CMK (cell line): ENCODE measurements around the gene TGFB2.

Experiments used
- DNase-seq: peaks from one replicate; pipeline ENCODE4 v3.0.0-alpha.2; 2010; ENCODE audit warnings: low read depth

Gene TGFB2

DNA sequence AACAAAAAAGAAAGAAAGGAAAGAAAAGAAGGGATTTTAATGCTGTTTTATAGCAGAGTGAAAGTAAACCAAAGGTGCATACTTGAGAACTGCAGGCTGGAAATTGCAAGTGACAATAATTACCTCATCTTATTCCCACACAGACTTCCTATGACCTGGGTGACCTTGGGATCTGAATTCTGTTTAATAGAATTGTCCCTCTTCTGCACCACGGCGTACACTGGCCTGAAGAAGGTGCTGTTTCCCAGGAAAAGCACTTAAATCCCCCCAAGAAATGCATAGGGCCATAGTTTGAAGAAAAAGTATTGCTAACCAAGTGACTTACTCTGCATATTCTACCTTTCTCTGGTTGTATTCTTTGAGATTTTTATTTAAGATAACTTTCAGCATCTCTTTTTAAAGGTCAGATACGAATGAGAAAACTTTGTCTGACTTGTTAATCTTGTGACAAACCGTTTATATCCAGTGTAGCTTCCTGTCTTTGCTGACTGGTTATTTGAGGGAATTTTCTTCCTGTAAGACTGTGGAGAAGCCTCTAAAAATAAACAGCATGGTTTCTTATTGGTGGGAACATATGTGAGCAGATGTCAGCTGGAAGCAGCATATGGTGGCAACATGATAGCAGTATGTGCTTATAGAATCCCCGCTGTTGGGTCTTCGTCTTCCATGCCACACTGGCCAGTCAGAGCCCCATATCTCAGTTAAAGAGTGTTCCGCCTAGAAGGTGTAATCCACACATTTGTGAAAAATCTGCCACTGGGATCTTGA lies 16.3 kb downstream of the TGFB2 start:
- no peak for DNase-seq

DNA sequence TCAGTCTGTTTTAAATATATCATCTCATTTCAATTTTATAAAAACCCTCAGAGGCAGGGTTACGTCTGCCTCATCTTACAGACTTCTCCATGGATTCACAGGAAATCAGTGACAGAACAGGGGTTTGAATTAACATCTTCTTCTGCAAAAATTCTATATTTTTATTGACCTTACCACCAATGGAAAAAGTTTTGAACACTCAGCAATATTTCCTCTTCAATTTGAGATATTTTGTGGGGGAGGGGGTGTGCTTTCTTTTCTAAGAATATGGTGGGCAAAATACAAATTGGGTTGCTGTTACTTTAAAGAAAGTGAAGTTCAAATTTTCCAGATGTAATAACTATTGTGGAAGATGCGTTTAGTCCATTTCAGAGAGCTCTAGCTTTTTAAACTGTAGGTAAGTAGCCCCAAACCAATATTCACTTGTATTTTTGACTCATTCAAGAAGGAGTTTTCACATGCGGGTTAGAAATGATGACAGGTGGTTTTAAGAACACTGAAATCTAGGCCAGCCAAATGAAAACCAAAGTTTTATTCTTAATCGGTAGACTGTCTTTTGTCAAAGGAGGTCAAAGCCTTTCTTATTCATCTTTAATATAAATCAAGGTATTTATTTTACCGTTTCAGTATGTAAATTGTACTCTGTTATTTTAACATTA lies 17.4 kb downstream of the TGFB2 start:
- no peak for DNase-seq

DNA sequence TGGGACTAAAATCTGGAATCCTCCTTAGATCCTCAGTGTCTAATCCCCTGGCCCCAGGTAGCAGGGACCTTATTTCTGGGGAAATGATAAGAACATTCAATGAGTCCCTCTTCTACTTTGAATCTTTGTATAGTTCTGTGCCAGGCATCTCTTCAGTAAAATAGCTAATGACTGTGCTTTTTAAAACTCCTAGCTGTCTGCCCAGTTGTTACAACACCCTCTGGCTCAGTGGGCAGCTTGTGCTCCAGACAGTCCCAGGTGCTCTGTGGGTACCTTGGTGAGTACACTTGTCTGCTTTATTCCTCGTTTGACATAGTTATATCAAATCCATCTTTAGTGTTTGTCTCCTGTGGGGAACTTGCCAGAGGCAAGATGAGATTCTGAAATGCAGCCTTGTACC lies 18.0 kb downstream of the TGFB2 start:
- no peak for DNase-seq

DNA sequence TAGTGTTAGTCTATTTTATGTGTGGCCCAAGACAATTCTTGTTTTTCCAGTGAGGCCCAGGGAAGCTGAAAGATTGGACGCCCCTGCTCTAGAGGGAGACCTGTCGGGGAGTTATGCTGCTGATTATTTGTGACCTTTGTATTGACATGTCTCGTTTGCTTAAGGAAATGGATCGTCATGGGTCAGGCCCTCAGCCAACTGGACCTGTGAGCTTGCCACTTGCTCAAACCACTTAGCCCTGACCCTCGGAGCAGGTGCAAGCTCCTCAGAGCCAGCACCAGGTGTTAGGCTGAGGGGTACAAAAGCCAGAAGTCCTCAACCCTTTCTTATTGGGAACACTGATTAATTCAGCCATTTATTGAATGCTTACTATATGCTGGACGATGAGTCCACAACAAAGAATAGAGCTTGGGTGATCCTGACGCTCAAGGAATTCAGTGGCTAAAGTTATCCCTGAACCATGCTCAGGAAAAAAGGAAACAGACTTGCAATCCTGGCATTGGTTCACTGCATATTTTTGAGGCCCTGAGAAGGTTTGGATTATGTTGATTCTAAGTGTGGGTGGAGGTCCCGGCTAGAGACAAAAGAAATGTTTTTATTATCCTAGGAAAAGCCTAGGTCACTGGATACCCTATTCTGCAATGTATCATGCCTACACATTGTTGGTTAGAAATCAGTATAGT lies 19.0 kb downstream of the TGFB2 start:
- no peak for DNase-seq

DNA sequence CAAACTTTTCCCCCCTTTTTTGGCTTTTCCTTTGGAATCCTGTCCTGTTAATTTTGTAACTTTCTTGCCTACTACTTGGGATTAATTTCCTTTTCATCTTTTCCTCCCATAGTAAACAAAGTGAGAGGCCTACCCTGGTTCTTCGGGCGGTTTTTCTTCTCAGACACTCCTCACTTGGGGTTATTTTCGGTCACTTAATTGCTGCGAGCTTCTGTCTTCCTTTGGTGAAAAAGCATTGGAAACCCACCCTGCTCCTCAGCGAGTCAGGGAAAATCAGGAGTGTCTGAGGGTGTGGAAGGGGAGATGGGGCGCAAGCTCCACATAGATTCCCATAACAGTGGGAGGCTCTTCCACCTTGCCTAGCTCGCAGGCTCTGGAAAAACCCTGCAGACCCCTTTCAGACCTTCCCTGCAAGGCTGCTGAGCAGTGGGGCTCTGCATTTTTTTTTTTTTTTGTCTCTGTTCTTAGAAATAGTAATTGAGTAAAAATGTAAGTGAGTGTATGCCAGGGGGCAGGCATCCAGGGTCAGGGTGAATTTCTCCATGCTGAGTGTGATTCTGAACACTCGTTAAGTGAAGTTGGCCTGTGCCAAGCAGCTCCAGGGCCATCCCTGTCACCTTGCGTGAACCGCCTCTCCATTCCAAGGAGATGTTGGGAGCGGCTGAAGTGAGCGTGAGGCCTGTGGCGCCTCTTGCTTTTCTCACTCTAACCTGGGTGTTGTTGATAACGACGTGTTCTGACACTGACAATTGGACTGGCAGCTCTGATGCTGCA lies 20.3 kb downstream of the TGFB2 start:
- DNase-seq = no peak

DNA sequence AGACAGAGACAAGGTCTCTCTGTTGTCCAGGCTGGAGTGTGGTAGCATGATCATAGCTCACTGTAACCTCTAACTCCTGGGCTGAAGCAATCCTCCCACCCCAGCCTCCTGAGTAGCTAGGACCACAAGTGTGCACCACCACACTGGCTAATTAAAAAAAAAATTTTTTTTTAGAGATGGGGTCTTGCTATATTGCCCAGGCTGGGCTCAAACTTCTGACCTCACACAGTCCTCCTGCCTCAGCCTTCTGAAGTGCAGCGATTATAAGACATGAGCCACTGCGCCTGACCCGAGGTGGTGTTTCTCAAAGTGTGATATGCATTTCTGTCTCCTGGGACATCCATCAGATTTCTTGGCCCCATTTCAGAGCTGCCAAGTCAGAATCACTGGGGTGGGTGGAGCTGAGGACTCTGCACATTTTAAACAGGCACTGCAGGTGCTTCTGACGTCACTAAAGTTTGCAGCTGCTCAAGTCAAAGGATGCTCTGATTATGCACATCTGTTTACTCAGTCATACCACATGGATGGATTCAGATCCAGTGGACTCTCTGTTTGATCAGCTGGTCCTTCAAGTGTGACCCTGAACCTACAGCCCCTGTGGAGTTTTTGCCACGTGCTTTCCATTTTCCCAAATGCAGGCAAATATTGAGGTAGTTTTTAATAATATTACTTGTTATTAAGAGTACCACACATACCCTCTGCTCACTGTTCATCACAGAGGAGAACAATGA lies 21.4 kb downstream of the TGFB2 start:
- no peak for DNase-seq

DNA sequence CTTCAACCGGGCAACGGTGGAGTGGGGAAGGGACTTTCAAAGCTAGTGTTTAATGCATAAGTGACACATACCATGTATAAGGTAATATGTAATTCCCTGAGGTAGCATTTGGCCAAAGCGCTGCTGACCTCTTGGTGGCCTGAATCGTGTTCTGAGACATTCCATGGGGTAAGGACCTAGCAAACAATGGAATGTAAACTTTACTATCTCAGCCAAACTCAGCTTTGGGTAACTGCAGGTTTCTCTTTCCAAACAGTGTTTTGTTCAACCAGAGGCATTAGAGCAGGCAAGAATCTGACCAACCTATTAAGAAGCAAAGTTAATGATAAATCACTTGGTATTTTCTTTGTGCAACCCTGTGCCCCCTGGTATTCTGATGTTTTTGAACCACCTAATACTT lies 22.0 kb downstream of the TGFB2 start:
- DNase-seq = no peak

DNA sequence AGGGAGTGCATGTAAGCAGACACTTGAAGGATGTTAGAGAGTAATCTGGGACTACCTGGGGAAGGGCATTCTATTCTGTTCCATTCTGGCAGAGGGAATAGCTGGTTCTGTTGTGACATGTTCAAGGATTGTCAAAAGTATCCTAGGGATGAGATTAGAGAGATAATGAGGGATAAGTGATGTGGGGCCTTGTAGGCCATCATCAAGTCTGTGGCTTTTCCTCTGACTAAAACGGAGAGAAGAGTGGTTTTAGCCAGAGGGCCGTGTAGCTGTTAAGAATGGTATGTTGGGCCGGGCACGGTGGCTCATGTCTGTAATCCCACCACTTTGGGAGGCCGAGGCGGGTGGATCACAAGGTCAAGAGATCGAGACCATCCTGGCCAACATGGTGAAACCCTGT lies 23.6 kb downstream of the TGFB2 start:
- DNase-seq = no peak

DNA sequence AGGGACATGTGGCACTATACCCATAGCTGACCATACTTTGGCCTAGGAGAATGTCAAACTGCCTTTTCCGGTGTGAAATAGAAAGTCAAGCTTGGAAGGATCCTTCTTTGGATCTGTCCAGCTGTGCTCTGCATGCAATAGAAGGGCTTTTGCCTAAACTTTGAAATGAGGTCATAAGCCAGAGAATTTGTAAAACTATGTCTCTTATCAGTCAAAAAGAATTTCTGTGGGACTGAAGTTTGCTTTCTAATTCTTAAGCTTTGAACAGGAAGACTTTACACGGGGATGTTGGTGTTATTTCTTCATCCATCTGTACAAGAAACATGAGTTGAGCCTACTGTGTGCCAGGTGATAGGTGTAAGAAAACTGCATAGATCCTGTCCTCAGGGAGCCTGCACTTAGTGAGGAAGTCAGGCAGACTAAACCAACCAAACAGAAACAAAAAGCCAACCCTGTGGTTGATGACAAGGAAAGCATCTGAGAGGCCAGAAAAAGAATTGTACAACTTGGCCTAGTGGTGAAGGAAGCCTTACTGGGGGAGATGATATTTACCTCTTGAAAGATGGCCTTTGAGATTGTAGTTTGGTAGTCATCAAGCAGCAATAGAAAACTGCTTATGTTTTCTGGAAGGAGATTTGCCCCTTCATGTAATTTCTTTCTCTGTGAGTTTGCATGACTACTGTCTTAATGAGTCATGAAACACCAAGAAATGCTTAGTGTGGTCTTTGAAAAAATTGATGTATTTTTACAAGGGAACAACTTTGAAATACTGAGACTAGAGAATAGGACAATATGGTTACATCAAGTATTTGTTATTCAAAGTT lies 24.8 kb downstream of the TGFB2 start:
- no peak for DNase-seq

DNA sequence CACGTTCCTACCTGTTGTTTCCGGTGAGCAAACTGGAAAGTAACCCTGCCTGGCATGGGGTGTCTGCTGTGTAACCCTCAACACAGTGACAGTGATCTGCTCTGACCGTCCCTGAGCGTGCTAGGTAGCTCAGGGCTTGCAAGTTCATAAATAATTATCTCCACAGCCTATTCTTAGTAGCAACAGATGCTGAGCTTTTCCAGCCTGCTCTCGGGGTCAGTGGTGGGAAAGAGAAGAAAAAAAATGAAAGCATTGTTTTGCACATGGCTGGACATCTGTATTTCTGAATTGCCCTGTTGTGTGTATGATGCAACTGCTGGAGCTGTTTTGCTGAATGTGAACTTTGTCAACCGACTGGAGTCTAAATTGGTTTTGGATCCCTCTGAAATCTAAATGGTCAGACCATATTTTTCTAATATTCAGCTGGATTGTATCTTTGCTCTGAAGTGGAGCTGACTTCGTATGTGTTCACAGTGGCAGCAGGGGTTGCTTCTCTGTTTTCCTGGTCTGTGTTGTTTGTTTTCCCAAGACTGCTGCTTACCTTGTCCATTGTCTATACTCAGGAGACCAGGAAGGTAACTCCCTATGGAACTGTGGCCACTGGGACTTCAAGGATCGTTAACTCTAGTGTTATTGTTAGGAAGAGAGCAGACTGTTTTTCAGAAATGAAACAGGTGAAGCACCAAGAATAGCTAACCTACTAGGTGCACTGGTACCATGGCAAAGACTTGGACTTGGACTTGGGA lies 27.0 kb downstream of the TGFB2 start:
- DNase-seq = no peak

DNA sequence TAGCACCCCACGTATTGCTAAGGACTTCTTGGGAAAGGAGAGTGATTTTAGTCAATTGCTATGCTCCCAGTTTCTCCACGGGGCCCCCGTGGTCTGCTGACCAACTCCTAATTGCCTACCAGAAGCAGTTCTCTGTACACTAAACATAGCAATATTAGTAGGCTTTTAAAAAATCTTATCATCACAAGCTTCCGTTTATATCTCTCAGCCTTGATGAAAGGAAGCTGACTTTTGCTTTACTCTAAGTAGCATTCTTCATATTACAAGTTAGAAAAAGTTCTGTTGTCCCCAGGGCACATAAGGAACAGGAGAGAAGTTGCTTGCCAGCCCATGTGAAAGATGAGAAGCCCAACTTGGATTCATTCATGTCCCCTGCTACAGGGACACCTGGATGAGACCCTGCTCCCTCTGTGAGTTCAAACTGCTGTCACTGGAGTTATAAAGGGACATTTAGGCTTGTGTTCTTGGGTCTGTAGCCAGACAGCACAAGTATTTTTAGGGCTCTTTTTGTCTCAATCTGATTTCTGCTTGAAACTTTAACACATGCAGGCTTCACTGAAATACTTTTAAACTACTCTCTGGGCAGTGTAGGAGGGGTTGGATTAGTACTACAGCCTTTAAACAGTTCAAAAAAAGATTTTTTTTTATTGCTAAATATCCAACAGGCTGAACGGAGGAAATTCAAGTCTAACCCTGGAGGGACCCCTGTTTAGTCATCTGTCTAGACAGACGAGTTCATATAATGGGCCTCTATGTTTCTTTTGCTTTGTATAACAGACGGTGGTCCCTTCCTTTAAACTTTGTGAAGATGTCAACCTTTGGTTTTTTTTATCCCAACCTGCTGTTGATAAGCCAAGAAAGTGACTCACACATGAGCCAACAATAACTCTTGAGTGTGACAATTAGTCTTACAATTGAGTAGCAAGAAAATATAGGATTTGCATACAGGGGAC lies 29.5 kb downstream of the TGFB2 start:
- no peak for DNase-seq

DNA sequence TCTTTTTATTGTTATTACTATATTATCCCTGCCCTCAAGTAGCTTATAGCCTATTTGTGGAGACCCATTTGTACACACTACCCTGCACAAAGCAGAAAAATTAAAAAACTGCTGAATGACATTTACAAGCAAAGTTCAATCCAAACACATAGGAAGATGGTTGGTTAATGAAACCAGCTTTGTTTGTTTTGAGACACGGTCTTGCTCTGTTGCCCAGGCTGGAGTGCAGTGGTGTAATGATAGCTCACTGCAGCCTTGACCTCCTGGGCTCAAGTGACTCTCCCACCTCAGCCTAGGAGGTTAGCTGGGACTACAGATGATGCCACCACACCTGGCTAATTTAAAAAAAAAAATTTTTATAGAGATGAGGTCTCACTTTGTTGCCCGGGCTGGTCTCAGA lies 31.6 kb downstream of the TGFB2 start:
- DNase-seq = no peak

DNA sequence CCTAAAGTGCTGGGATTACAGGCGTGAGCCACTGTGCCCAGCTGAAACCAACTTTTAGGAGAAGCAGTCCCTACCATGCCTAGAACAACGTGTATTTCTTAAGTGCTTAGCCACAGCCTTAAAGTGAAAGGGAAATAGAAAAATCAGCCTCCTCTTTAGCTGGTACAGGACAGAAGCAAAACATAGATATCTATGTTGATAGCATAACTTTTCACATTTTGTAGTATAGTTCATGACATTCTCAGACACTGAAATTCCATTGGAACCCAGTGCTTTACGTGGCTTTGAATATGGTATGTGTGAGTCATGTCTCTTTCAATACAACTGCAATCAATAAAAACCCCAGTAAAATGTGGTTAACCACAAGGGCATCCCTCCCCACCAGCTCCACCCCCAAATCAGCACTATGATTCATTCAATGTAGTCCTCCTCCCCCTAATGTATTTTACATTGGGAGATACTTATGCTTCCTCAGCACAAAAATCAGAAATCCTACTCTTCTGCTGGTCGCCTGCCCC lies 32.1 kb downstream of the TGFB2 start:
- no peak for DNase-seq

DNA sequence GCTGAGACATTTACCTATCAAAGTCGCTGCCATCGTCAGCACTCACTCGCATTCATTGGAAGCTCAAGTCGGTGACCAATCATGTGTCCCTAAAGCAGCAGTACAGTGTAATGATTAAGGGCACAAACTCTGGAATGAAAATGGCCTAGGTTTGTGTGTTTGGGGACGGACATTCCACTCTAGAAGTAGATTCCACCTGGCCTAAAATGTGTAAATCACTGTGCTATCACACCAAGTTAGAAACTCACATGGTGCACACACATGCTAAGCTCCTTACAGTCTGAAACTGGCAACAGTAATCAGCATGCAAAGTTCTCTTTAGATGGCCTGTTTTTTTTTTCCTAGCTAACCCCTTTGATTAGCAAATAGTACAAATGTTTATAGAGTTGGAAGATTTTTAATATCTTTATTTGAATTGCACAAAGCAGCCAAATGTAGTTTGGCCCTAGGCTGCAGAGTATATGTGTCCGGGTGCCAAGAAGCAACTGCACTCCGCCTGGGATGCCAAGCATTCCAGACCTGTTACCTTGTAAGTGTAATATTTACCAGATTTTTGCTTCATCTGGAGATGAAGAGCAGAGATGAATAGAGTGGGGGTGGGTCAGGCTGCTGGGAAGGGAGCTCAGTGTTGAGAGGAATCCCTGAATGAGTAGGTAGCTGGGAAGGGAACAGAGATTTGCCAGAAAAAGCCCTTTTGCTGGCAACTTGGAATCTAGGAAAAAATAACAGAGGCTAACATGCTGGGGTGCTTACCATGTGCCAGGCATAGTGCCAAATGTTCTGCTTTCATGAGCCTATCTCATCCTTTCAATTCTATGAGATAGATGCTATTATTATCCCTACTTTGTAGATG lies 35.2 kb downstream of the TGFB2 start:
- no peak for DNase-seq

DNA sequence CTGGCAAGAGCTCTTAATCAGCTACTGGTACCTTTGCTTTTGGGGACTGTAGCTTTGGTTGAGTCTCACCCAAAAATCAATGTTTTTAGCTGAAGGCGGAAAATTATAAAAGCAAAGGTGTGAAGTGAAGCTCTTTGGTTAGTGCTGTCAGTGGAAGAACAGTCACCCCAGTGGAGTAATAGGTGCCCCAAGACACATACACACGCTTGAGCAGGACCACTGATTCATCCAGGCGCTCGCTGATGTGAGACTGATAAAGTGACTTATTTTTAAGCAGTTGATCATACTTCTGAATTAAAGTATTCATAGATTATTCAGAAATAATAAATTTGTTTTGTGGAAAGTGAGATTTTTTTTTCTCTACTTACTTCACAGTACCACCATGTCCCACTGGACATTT lies 37.1 kb downstream of the TGFB2 start:
- DNase-seq = no peak

DNA sequence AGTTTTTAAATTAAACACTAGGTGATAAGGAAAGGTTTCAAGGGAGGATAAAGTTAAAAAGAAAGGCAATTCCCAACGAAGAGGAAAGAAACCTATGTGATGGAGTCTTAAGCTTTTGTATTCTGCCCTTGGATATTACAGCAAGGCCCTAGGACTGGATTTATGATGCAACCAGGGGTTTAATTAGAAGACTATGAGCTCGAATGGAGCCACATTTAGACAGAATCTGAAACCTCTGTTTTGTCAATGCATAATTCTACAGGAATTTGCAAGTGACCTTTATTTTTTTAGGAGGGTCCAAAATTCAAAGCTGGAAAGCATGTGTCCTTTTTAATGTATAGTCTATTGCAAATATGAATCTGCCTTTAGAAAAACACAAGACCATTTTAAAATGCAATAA lies 37.9 kb downstream of the TGFB2 start:
- DNase-seq = no peak

DNA sequence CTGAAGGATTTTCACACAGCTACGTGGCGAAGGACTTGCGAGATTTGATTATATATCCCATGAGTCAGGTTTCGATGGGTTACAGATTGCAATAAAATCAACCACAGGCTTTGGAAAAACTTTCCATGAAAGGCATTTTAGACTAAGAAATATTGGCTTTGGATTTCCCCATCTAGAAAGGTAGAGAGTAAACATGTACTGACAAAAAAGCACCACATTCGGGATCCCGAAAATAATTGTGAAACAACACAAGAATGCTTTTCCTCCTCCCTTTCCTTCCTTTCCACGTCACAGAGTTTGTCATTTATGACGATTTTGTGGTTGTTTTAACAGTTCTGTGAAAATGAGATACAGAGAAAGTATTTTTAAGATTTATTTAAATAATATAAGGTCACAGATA lies 38.5 kb downstream of the TGFB2 start:
- DNase-seq = no peak

DNA sequence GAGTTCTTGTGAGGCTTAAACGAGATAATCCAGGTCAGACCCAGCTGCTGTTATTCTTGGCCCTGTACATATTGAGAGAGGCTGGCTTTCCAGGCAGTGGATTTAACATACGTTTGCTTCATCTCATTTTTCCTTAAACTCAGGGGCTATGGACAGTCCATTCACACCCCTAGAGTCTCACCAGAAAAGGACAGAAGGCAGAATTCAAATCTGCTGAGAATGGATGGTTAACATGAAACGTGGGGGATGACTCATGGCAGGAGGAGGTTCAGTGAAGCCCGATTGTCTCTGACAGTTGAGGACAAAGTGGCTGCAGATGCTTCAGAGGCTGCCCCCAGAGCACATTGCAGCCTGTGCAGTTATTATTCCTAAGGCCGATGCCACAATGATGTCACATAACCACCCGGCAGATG lies 39.5 kb downstream of the TGFB2 start:
- no peak for DNase-seq
